Measurements from ENCODE around the gene BTBD9.

Gene BTBD9

GRCh38 chr6:38639498-38640215 is at the start of gene BTBD9:
Gene BTBD9, minus strand, starts transcription at chr6:38639929.
- peak; percentile 91 for DNase-seq

- DNase-seq, result no peak
Observed at GRCh38 chr6:38688579-38689087, 48.9 kb upstream of the BTBD9 start.

- DNase-seq, result no peak
Observed at GRCh38 chr6:38687549-38687948, 47.8 kb upstream of the BTBD9 start.

- no peak for DNase-seq
Observed at GRCh38 chr6:38687043-38687353, 47.3 kb upstream of the BTBD9 start.

GRCh38 chr6:38686270-38687042 is 46.7 kb upstream of the BTBD9 start:
- DNase-seq, result no peak

- DNase-seq, result no peak
Observed at GRCh38 chr6:38684904-38685303, 45.2 kb upstream of the BTBD9 start.

- no peak for DNase-seq
Observed at GRCh38 chr6:38684237-38684636, 44.5 kb upstream of the BTBD9 start.

- no peak for DNase-seq
Observed at GRCh38 chr6:38681850-38682249, 42.1 kb upstream of the BTBD9 start.

- no peak for DNase-seq
Observed at GRCh38 chr6:38679668-38680067, 39.9 kb upstream of the BTBD9 start.

- no peak for DNase-seq
Observed at GRCh38 chr6:38678178-38678760, 38.5 kb upstream of the BTBD9 start.

- no peak for DNase-seq
Observed at GRCh38 chr6:38676974-38677544, 37.3 kb upstream of the BTBD9 start.

GRCh38 chr6:38676236-38676973 is 36.7 kb upstream of the BTBD9 start:
- DNase-seq, result no peak

GRCh38 chr6:38673397-38674165 is 33.9 kb upstream of the BTBD9 start:
- no peak for DNase-seq

GRCh38 chr6:38671885-38672467 is 32.2 kb upstream of the BTBD9 start:
- DNase-seq, result no peak

- no peak for DNase-seq
Observed at GRCh38 chr6:38658418-38659167, 18.9 kb upstream of the BTBD9 start.

- DNase-seq, result no peak
Observed at GRCh38 chr6:38656896-38657295, 17.2 kb upstream of the BTBD9 start.

GRCh38 chr6:38654263-38654662 is 14.5 kb upstream of the BTBD9 start:
- DNase-seq, result no peak

GRCh38 chr6:38651121-38651784 is 11.5 kb upstream of the BTBD9 start:
- no peak for DNase-seq

- DNase-seq, result no peak
Observed at GRCh38 chr6:38650207-38650752, 10.6 kb upstream of the BTBD9 start.

- no peak for DNase-seq
Observed at GRCh38 chr6:38649744-38650143, 10.0 kb upstream of the BTBD9 start.
